ENCODE data around the gene TMEM140.
"Not testable (repeated sequence)": the region's sequence is repeated elsewhere in the genome, so short reads cannot be mapped to it uniquely, and the experiment has no call there.

The TMEM140 gene

DNA sequence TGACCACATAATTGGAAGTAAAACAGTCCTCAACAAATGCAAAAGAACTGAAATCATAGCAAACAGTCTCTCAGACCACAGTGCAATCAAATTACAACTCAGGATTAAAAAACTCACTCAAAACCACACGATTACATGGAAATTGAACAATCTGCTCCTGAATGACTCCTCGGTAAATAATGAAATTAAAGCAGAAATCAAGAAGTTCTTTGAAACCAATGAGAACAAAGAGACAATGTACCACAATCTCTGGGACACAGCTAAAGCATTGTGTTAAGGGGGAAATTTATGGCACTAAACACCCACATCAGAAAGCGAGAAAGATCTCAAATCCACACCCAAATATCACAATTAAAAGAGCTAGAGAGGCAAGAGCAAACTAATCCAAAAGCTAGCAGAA is 23.2 kb upstream of the TMEM140 start:
- H3K27me3 ChIP-seq (ENCODE audit: control insufficient read depth in 1 of 2, insufficient read depth in 2 of 2, low read length in 2 of 2); H3K4me1 ChIP-seq (ENCODE audit: control insufficient read depth in 1 of 2, insufficient read depth in 2 of 2, low read length in 2 of 2); H3K36me3 ChIP-seq (ENCODE audit: control insufficient read depth in 1 of 2, insufficient read depth in 2 of 2, low read length in 2 of 2); H3K9me3 ChIP-seq (ENCODE audit: control insufficient read depth in 1 of 2, low read length in 2 of 2); H3K4me3 ChIP-seq (ENCODE audit: low read depth in 1 of 2, low read length in 2 of 2); H3K27ac ChIP-seq (ENCODE audit: low read depth, low read length); H3K9ac ChIP-seq (ENCODE audit: low read depth in 1 of 2, low read length in 2 of 2): not testable (repeated sequence)

DNA sequence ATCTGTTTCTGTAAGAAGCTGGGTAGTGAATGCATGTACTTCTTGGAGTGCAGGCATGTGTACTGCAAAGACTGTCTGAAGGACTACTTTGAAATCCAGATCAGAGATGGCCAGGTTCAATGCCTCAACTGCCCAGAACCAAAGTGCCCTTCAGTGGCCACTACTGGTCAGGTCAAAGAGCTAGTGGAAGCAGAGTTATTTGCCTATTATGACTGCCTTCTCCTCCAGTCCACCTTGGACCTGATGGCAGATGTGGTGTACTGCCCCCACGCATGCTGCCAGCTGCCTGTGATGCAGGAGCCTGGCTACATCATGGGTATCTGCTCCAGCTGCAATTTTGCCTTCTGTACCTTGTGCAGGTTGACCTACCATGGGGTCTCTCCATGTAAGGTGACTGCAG is 18.9 kb upstream of the TMEM140 start:
- H3K9ac ChIP-seq (ENCODE audit: low read depth in 1 of 2, low read length in 2 of 2), result no peak overlapping the region

DNA sequence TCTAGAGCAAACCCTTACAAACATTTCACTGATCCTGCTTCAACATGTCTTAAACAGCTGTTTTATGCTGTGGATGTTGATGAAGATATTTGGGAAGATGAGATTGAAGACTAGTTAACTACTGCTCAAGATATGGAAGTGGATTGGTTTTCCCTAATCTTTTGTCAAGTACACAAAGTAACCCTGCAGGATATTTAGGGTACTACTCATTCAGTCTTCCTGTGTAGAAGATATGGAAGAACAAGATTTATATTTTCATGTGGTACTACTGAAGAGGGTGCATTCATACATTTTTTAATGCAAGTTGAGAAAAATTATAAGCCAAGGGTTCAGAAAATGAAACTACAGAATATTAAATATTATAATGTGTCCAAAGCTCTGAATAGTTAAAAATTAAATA is 18.3 kb upstream of the TMEM140 start:
- no peaks in the 10 kb centered on the region for H3K9me3 ChIP-seq (ENCODE audit: control insufficient read depth in 1 of 2, low read length in 2 of 2)
- H3K27ac ChIP-seq (ENCODE audit: low read depth, low read length), result no peak overlapping the region
- H3K27me3 ChIP-seq (ENCODE audit: control insufficient read depth in 1 of 2, insufficient read depth in 2 of 2, low read length in 2 of 2), result no peaks in the 10 kb centered on the region
- H3K4me1 ChIP-seq (ENCODE audit: control insufficient read depth in 1 of 2, insufficient read depth in 2 of 2, low read length in 2 of 2), result no peaks in the 10 kb centered on the region
- H3K9ac ChIP-seq (ENCODE audit: low read depth in 1 of 2, low read length in 2 of 2), result no peak overlapping the region
- no peaks in the 10 kb centered on the region for H3K36me3 ChIP-seq (ENCODE audit: control insufficient read depth in 1 of 2, insufficient read depth in 2 of 2, low read length in 2 of 2)
- H3K4me3 ChIP-seq (ENCODE audit: low read depth in 1 of 2, low read length in 2 of 2), result no peak overlapping the region

More for the DNA sequence above, 18.9 kb upstream of the TMEM140 start:
- Histone ChIP-seq H3K27me3 (ENCODE audit: control insufficient read depth in 1 of 2, insufficient read depth in 2 of 2, low read length in 2 of 2) (no peaks in the 10 kb centered on the region), H3K4me1 (ENCODE audit: control insufficient read depth in 1 of 2, insufficient read depth in 2 of 2, low read length in 2 of 2) (no peaks in the 10 kb centered on the region), H3K36me3 (ENCODE audit: control insufficient read depth in 1 of 2, insufficient read depth in 2 of 2, low read length in 2 of 2) (no peaks in the 10 kb centered on the region), H3K4me3 (ENCODE audit: low read depth in 1 of 2, low read length in 2 of 2) (no peak overlapping the region), H3K27ac (ENCODE audit: low read depth, low read length) (no peak overlapping the region), H3K9me3 (ENCODE audit: control insufficient read depth in 1 of 2, low read length in 2 of 2) (no peaks in the 10 kb centered on the region)

DNA sequence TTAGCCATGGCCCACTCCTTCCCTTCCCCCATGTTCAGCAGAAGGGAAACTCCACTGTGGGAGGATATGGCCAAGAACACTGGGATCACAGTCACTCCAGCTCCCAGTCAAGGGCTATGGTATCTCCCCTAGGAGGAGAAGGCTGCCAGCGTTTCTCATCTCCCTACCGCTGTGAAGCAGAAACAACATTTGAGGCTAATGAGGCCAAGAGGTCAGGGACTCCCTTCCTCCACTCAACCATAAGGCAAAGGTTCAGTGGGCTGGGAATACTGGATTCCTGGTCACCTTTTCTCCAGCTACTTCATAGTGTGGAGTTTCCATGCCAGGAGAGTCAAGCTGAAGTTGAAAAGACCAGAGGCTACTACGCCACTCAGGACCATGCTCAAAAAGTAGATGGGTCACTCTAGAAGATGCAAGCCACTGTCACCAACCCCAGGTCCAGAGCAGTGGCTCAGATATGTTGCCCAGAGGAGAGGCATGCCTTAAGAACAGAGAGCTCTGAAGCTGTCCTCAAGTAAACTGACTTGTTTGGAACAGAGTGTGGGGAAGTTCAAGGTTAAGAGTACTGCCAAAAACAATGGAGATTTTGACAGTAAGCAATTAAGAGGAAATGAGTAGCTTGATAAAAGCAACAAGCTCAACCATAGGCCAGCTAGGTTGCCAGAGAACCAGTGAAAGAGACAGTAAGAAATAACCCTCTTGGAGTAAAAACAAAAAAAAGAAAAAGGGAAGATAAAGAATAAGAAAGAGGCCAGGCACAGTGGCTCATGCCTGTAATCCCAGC is 3.8 kb upstream of the TMEM140 start:
- no peak overlapping the region for H3K4me3 ChIP-seq (ENCODE audit: low read depth in 1 of 2, low read length in 2 of 2)
- H3K9me3 ChIP-seq (ENCODE audit: control insufficient read depth in 1 of 2, low read length in 2 of 2), result no peaks in the 10 kb centered on the region
- H3K27ac ChIP-seq (ENCODE audit: low read depth, low read length), result no peak overlapping the region
- H3K27me3 ChIP-seq (ENCODE audit: control insufficient read depth in 1 of 2, insufficient read depth in 2 of 2, low read length in 2 of 2), result no peaks in the 10 kb centered on the region
- no peaks in the 10 kb centered on the region for H3K36me3 ChIP-seq (ENCODE audit: control insufficient read depth in 1 of 2, insufficient read depth in 2 of 2, low read length in 2 of 2)
- peaks cover 8 to 9% of the 10 kb centered on the region in 2 donors for H3K4me1 ChIP-seq (ENCODE audit: control insufficient read depth in 1 of 2, insufficient read depth in 2 of 2, low read length in 2 of 2)
- no peak overlapping the region for H3K9ac ChIP-seq (ENCODE audit: low read depth in 1 of 2, low read length in 2 of 2)

DNA sequence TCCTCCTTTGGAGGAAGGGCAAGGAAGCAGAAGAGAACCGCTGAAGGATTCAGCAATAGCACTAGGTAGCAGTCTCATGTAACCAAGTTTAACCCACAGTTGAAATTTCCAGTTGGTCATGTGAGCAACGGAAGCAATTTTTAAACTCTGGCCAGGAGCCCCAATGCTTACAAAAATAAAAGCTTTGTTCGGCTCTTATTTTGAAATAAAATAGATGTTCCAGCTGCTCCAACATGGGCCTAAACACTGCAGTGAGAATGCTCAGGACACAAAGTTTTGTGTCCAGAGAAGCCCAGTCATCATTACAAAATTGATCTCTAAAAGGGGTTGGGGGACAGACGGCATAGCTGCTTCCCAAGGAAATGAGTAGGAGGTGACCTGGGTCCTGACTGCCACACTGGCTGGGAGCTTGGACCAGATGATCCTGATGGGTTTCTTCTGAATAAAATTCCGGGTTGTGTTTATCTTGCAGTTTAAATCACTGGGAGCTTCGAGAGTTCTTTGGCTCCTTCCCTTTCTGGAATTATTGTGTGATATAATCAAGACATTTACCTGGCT is 452 bp upstream of the TMEM140 start:
- Histone ChIP-seq H3K9me3 (ENCODE audit: control insufficient read depth in 1 of 2, low read length in 2 of 2) (no peaks in the 10 kb centered on the region), H3K4me1 (ENCODE audit: control insufficient read depth in 1 of 2, insufficient read depth in 2 of 2, low read length in 2 of 2) (peaks cover 8 to 26% of the 10 kb centered on the region in 2 donors), H3K36me3 (ENCODE audit: control insufficient read depth in 1 of 2, insufficient read depth in 2 of 2, low read length in 2 of 2) (no peaks in the 10 kb centered on the region), H3K9ac (ENCODE audit: low read depth in 1 of 2, low read length in 2 of 2) (peak overlapping the region; percentile 83 to 93), H3K27ac (ENCODE audit: low read depth, low read length) (peak overlapping the region; percentile 89), H3K27me3 (ENCODE audit: control insufficient read depth in 1 of 2, insufficient read depth in 2 of 2, low read length in 2 of 2) (no peaks in the 10 kb centered on the region), H3K4me3 (ENCODE audit: low read depth in 1 of 2, low read length in 2 of 2) (peak overlapping the region; percentile 77 to 89)

DNA sequence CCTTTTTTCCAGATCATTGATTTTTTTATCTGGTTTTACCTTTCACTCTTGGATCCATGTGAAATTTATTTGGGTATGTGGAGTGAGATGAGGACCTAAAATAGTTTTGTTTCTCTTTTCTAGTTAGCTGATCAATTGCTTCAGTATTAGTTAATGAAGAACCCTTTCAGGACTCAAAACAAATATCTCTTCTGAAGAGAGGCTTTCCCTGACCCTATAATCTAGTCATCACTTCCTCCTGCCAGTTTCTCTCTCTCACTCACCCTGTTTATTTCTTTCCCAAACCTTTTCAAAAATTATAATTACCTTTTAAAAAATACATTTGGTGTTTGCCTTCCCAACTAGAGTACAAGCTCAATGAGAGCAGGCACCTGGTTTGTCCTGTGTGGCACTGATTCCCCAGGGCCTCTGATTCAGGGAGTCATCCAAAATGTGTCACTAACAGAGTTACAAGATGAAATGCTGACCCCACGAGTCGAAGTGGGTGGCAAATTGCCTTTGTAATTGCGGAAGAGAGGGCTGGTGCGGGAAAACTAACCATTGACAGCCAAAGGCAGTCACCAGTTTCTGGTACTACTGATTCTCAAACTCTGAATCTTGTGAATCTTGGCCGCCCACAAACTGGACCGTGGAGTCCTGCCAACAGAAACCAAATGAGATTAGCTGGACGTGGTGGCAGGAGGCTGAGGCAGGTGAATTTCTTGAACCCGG is 2.4 kb downstream of the TMEM140 start:
- Histone ChIP-seq H3K36me3 (ENCODE audit: control insufficient read depth in 1 of 2, insufficient read depth in 2 of 2, low read length in 2 of 2) (no peaks in the 10 kb centered on the region), H3K9me3 (ENCODE audit: control insufficient read depth in 1 of 2, low read length in 2 of 2) (peaks cover 0 to 3% of the 10 kb centered on the region in 2 donors), H3K27me3 (ENCODE audit: control insufficient read depth in 1 of 2, insufficient read depth in 2 of 2, low read length in 2 of 2) (no peaks in the 10 kb centered on the region), H3K4me3 (ENCODE audit: low read depth in 1 of 2, low read length in 2 of 2) (peak overlapping the region; percentile 46 to 89), H3K27ac (ENCODE audit: low read depth, low read length) (peak overlapping the region; percentile 2), H3K4me1 (ENCODE audit: control insufficient read depth in 1 of 2, insufficient read depth in 2 of 2, low read length in 2 of 2) (peaks cover 8 to 26% of the 10 kb centered on the region in 2 donors), H3K9ac (ENCODE audit: low read depth in 1 of 2, low read length in 2 of 2) (peak overlapping the region in 1 of 2 donors; percentile 6)

DNA sequence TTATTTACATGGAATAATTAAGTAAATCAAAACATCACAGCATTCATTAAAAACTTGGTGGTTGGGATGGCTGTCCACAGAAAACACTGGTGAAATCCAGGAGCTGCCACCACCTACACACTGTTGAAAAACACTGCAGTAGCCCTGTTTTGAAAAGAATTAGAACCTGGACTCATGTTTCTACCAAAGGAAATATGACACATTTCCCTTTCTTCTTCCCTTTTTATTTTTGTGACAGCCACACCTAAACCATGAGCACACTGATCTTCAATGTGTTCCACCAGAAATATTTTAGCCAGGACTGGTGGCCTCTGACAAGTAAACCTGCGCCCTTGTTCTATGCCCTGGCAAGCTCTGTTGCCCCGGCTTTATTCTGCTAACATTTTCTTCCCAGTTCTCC is 3.3 kb downstream of the TMEM140 start:
- Histone ChIP-seq H3K27ac (ENCODE audit: low read depth, low read length) (peak overlapping the region; percentile 1), H3K4me3 (ENCODE audit: low read depth in 1 of 2, low read length in 2 of 2) (no peak overlapping the region), H3K27me3 (ENCODE audit: control insufficient read depth in 1 of 2, insufficient read depth in 2 of 2, low read length in 2 of 2) (no peaks in the 10 kb centered on the region), H3K36me3 (ENCODE audit: control insufficient read depth in 1 of 2, insufficient read depth in 2 of 2, low read length in 2 of 2) (no peaks in the 10 kb centered on the region), H3K9me3 (ENCODE audit: control insufficient read depth in 1 of 2, low read length in 2 of 2) (peaks cover 5 to 12% of the 10 kb centered on the region in 2 donors), H3K4me1 (ENCODE audit: control insufficient read depth in 1 of 2, insufficient read depth in 2 of 2, low read length in 2 of 2) (peaks cover 8 to 26% of the 10 kb centered on the region in 2 donors), H3K9ac (ENCODE audit: low read depth in 1 of 2, low read length in 2 of 2) (no peak overlapping the region)

DNA sequence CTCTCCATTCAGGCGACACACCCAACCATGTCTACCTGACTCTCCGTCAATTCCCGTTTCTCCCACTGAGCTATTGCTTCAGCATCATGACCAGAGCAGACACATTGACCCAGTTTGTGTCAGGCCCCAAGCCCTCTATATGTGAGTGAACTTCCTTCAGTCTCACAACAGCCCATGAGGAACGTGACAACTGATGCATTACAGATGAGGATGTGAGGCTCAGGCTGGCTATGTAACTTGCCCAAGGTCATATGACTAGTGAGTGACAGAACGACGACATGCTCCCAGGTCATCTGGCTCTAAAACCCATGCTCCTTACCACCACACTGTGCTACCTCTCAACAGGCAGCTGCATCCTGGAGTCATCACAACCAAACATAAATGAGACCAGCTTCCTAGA is 3.7 kb downstream of the TMEM140 start:
- Histone ChIP-seq H3K27ac (ENCODE audit: low read depth, low read length) (peak overlapping the region; percentile 1), H3K36me3 (ENCODE audit: control insufficient read depth in 1 of 2, insufficient read depth in 2 of 2, low read length in 2 of 2) (no peaks in the 10 kb centered on the region), H3K27me3 (ENCODE audit: control insufficient read depth in 1 of 2, insufficient read depth in 2 of 2, low read length in 2 of 2) (no peaks in the 10 kb centered on the region), H3K4me1 (ENCODE audit: control insufficient read depth in 1 of 2, insufficient read depth in 2 of 2, low read length in 2 of 2) (peaks cover 8 to 26% of the 10 kb centered on the region in 2 donors), H3K9ac (ENCODE audit: low read depth in 1 of 2, low read length in 2 of 2) (no peak overlapping the region), H3K4me3 (ENCODE audit: low read depth in 1 of 2, low read length in 2 of 2) (no peak overlapping the region), H3K9me3 (ENCODE audit: control insufficient read depth in 1 of 2, low read length in 2 of 2) (peaks cover 5 to 16% of the 10 kb centered on the region in 2 donors)

DNA sequence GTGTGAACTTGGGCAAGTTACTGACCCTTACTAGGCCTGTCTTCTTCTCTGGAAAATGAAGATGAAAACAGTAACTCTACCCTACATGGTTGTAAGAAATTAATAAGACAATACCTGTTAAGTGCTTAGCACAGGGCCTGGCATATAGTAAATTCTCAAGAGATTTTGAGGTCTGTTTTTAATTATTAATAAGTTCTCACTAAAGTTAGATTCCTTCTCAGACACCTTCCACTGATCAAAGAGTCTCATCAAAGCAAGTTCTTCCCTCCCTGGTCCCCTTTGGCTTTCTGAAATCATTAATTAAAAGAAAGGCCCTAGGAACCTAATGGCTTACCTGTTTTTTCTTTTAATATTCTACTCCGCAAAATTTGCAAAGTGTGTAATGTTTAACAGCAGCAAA is 4.6 kb downstream of the TMEM140 start:
- Histone ChIP-seq H3K27me3 (ENCODE audit: control insufficient read depth in 1 of 2, insufficient read depth in 2 of 2, low read length in 2 of 2) (no peaks in the 10 kb centered on the region), H3K9me3 (ENCODE audit: control insufficient read depth in 1 of 2, low read length in 2 of 2) (peaks cover 8 to 20% of the 10 kb centered on the region in 2 donors), H3K27ac (ENCODE audit: low read depth, low read length) (no peak overlapping the region), H3K36me3 (ENCODE audit: control insufficient read depth in 1 of 2, insufficient read depth in 2 of 2, low read length in 2 of 2) (no peaks in the 10 kb centered on the region), H3K4me3 (ENCODE audit: low read depth in 1 of 2, low read length in 2 of 2) (no peak overlapping the region), H3K9ac (ENCODE audit: low read depth in 1 of 2, low read length in 2 of 2) (no peak overlapping the region), H3K4me1 (ENCODE audit: control insufficient read depth in 1 of 2, insufficient read depth in 2 of 2, low read length in 2 of 2) (peaks cover 2 to 18% of the 10 kb centered on the region in 2 donors)

DNA sequence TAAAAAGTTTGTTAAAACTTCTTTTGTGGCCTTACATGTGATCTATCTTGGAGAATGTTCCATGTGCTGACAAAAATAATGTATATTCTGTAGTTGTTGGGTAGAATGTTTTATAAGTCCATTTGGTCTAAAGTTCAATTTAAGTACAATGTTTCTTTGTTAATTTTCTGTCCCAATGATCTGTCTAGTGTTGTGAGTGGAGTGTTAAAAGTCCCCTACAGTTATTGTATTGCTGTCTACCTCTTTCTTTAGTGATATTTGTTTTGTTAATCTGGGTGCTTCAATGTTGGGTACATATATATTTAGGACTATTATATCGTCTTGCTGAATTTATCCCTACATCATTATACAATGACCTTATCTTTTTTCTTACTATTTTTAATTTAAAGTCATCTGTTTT is 6.9 kb downstream of the TMEM140 start:
- peaks cover 0 to 7% of the 10 kb centered on the region in 2 donors for H3K36me3 ChIP-seq (ENCODE audit: control insufficient read depth in 1 of 2, insufficient read depth in 2 of 2, low read length in 2 of 2)
- peaks cover 12 to 30% of the 10 kb centered on the region in 2 donors for H3K4me1 ChIP-seq (ENCODE audit: control insufficient read depth in 1 of 2, insufficient read depth in 2 of 2, low read length in 2 of 2)
- H3K4me3 ChIP-seq (ENCODE audit: low read depth in 1 of 2, low read length in 2 of 2), result no peak overlapping the region

More for the DNA sequence above, 6.9 kb downstream of the TMEM140 start:
- Histone ChIP-seq H3K27me3 (ENCODE audit: control insufficient read depth in 1 of 2, insufficient read depth in 2 of 2, low read length in 2 of 2) (no peaks in the 10 kb centered on the region), H3K9me3 (ENCODE audit: control insufficient read depth in 1 of 2, low read length in 2 of 2) (peaks cover 8 to 20% of the 10 kb centered on the region in 2 donors), H3K27ac (ENCODE audit: low read depth, low read length) (no peak overlapping the region), H3K9ac (ENCODE audit: low read depth in 1 of 2, low read length in 2 of 2) (no peak overlapping the region)

All from duodenal mucosa (tissue), 2 donors.